ENCODE data around the gene IMPACT. TPM values are rescaled to one million over a fixed set of nuclear protein-coding genes. Genes with fewer than 3 reads are reported as not detected.

IMPACT gene, protein sequence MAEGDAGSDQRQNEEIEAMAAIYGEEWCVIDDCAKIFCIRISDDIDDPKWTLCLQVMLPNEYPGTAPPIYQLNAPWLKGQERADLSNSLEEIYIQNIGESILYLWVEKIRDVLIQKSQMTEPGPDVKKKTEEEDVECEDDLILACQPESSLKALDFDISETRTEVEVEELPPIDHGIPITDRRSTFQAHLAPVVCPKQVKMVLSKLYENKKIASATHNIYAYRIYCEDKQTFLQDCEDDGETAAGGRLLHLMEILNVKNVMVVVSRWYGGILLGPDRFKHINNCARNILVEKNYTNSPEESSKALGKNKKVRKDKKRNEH
- total RNA-seq, result 10 to 100 TPM; 13.5 to 14.7 TPM

GRCh38 chr18:24426398-24427294, at the start of gene IMPACT:
IMPACT (plus strand) TSS chr18:24426670; CDS start chr18:24426757, 87 bp downstream.
- Mint-ChIP-seq H3K4me1 (ENCODE audit: low read depth) (peaks cover 23% of the 10 kb centered on the region), H3K4me3 (peak within 1 kb of the TSS; percentile 83), H3K36me3 (ENCODE audit: low read depth) (peaks cover 28% of the 10 kb centered on the region), H3K27ac (peak within 1 kb of the TSS; percentile 93), H3K27me3 (peaks cover 13% of the 10 kb centered on the region), H3K9me3 (peaks cover 7% of the 10 kb centered on the region)
- ATAC-seq (peak; percentile 92), DNase-seq (peak; percentile 74)
- TF ChIP-seq CTCF (IDR thresholded peaks at IDR 0.05), result no peak
- intact Hi-C loops (cut with micrococcal nuclease), result no loop called here
- ChIA-PET CTCF (interaction anchor here (0.8 to 1.5 kb wide), 2 partner anchors 62 to 66 kb away, joined by 3 read pairs; no protein-coding TSS in a partner anchor), POLR2A (interaction anchor here (1.4 to 2.1 kb wide), 2 partner anchors 13 to 29 kb away, joined by 5 to 8 read pairs; partner anchors contain the start of gene OSBPL1A)

GRCh38 chr18:24378598-24378997, 47.9 kb upstream of the IMPACT start:
- H3K27ac Mint-ChIP-seq, result no peak overlapping the region
- H3K9me3 Mint-ChIP-seq, result no peaks in the 10 kb centered on the region
- no peak for ATAC-seq
- ChIA-PET POLR2A (interaction anchor here (0.6 kb wide), 2 partner anchors 8 to 661 kb away, joined by 3 read pairs; no protein-coding TSS in a partner anchor), CTCF (interaction anchor here (0.6 kb wide), 1 partner anchor 65 kb away, joined by 3 read pairs; no protein-coding TSS in a partner anchor)
- no peaks in the 10 kb centered on the region for H3K36me3 Mint-ChIP-seq (ENCODE audit: low read depth)
- intact Hi-C loops (cut with micrococcal nuclease), result no loop called here
- DNase-seq, result no peak
- no peaks in the 10 kb centered on the region for H3K27me3 Mint-ChIP-seq
- peaks cover 7% of the 10 kb centered on the region for H3K4me1 Mint-ChIP-seq (ENCODE audit: low read depth)
- no peak overlapping the region for H3K4me3 Mint-ChIP-seq
- no peak for TF ChIP-seq CTCF (IDR thresholded peaks at IDR 0.05)

GRCh38 chr18:24380163-24380747, 46.2 kb upstream of the IMPACT start:
- H3K4me3 Mint-ChIP-seq, result no peak overlapping the region
- no peak for TF ChIP-seq CTCF (IDR thresholded peaks at IDR 0.05)
- no peak overlapping the region for H3K27ac Mint-ChIP-seq
- no peaks in the 10 kb centered on the region for H3K27me3 Mint-ChIP-seq
- ChIA-PET CTCF (interaction anchor here (0.5 to 1.3 kb wide), 4 partner anchors 11 to 20 kb away, joined by 3 to 5 read pairs (median 4); no protein-coding TSS in a partner anchor), POLR2A (no interaction called here)
- peaks cover 7% of the 10 kb centered on the region for H3K4me1 Mint-ChIP-seq (ENCODE audit: low read depth)
- ATAC-seq (peak; percentile 45), DNase-seq (no peak)
- H3K36me3 Mint-ChIP-seq (ENCODE audit: low read depth), result no peaks in the 10 kb centered on the region
- intact Hi-C loops (cut with micrococcal nuclease), result no loop called here
- no peaks in the 10 kb centered on the region for H3K9me3 Mint-ChIP-seq

DNA sequence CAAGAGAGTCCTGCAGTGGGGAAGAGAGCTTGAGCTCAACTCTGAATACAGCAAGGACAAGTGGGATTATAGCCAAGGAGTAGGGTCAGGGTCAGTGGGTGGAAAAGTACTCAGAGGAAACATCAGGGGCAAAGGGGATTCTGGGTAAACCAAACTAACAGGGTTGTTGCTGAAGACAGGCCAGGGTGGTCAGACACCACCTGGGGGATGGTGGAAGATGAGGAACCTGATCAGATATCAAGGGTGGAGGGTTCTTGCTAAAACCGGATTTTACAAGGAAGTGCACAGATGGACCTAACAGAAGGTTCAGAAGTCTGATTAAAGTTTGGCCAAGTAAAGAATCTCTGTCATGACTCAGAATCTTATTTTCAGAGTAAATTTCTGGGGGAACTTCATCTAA, 45.3 kb upstream of the IMPACT start:
- ChIA-PET POLR2A (no interaction called here), CTCF (interaction anchor here (1.3 kb wide), 2 partner anchors 13 to 20 kb away, joined by 3 to 5 read pairs; no protein-coding TSS in a partner anchor)
- peaks cover 7% of the 10 kb centered on the region for H3K4me1 Mint-ChIP-seq (ENCODE audit: low read depth)
- H3K27ac Mint-ChIP-seq, result no peak overlapping the region
- no peaks in the 10 kb centered on the region for H3K9me3 Mint-ChIP-seq
- intact Hi-C loops (cut with micrococcal nuclease), result no loop called here
- peaks cover 2% of the 10 kb centered on the region for H3K27me3 Mint-ChIP-seq
- no peak for TF ChIP-seq CTCF (IDR thresholded peaks at IDR 0.05)
- no peak for DNase-seq
- H3K4me3 Mint-ChIP-seq, result no peak overlapping the region
- ATAC-seq, result no peak
- no peaks in the 10 kb centered on the region for H3K36me3 Mint-ChIP-seq (ENCODE audit: low read depth)

Data from activated CD8-positive, alpha-beta T cell treated with anti-CD3 and anti-CD28 coated beads for 36 hours (primary cell).